GM18907 (cell line): ENCODE data around the gene PGAP6.
"Not testable (repeated sequence)": the region's sequence is repeated elsewhere in the genome, so short reads cannot be mapped to it uniquely, and the experiment has no call there.

Source experiments
- ATAC-seq: cut with Tn5 transposase; IDR thresholded peaks from one replicate; pipeline ENCODE4 v1.9.1; 2021; ENCODE audit warnings: mild to moderate bottlenecking, moderate library complexity; ENCODE audit not compliant: unreplicated experiment

PGAP6 gene

DNA sequence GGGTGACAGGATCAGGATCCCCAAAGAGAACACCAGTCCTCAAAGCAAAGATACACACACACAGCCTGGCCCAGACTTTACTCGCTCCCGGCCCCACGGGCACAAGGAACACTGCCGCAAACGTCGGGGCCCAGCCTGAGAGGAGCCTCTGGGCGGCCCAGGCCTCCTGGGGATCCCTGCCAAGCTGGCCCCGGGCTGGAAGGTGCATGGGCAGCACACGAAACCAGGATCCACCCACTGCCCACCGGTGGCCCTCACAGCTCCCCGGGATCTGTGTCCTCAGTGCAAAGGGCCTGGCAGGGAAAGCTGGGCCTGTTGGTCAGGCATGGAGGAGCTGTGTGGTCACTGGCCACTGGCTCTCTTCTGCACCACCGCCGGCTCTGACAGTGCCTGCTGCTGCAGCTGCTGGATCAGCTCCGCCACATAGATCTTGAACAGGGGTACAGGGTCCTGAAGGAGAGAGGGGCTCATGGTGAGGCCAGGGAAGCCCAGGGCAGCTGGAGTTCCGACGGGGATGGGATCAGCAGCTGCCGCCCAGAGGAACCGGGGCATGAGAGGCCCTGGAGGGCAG is 14.4 kb downstream of the PGAP6 start:
- ATAC-seq: no peak

DNA sequence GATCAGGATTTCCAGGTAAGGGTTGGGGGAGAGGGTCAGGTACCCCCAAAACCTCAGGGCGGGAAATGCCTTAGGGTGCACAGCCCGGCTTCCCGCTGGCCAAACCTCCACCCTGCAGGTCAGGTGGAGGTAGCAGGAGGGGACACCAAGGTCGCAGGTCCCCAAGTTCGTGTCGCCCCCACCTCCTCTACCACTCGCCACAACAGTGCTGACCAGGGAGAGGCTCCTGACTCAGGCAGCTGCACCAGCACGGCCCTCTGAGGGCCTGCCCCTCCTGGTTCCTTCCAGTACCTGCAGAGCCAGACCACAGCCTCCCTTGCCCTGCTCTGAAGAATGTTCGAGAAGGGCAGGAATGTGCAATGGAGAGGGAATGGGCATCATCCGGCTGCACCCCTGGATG is 15.3 kb downstream of the PGAP6 start:
- no peak for ATAC-seq

DNA sequence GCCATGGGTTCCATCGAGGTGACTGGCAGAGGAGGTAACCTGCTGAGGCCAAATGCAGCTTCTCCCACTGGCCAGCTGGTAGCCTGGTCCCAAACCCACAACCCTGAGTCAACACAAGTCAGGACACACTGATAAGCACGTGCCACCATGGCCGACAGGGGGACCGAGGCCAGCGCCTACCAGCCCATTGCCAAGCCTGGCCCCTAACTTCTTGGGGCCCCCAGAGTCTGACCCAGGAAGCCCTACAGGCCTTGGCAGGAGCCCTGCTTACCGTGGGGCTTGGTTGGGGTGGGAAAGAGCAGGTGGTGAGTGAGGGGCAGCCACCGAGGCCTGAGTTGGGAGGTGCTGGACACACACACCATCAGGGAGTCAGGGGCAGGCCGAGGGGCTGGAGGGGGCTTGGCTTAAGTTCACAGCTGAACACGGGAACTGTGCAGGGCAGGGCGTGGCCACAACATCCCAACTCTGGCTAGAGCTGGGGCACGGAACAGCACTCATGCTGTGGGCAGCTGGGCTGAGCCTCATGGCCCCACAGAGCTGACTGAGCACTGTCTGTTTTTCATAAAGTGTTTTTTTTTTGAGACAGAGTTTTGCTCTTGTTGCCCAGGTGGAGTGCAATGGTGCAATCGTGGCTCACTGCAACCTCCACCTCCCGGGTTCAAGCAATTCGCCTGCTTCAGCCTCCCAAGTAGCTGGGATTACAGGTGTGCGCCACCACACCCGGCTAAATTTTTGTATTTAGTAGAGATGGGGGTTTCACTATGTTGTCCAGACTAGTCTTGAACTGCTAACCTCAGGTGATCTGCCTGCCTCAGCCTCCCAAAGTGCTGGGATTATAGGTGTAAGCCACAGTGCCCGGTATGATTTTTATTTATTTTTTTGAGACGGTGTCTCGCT is 16.9 kb downstream of the PGAP6 start:
- ATAC-seq: no peak

- no peak for ATAC-seq
Observed at GRCh38 chr16:363766-364490, 17.9 kb downstream of the PGAP6 start.

DNA sequence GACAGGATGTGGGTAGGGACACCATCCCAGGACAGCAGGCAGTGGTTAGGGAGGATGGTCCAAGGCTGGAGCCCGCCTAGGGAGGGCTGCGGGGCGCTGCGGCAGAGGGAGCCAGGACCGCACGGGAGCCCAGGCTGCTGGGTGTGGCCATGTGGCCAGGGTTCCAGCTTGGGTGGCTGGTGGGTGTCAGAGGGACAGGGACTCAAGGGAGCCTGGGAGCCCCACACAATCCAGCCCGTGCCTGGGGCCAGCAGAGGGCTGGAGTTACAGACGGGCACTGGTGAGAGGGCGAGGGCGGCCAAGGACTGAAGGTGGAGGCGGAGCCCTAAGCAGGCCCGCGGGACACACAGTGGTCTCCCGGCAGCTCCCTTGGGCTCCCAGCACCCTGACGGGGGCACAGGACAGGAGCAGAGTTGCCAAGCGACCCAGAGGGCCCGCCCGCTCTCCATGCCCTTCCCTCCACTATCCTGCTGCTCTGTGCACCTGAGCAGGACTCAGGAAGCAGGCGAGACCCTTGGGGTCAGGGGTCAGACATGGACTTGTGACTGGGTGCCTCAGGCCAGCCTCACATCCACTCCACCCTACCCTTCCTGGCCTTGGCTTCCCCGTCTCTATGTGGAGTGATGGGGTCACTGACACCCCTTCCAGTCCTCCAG is 18.5 kb downstream of the PGAP6 start:
- no peak for ATAC-seq

DNA sequence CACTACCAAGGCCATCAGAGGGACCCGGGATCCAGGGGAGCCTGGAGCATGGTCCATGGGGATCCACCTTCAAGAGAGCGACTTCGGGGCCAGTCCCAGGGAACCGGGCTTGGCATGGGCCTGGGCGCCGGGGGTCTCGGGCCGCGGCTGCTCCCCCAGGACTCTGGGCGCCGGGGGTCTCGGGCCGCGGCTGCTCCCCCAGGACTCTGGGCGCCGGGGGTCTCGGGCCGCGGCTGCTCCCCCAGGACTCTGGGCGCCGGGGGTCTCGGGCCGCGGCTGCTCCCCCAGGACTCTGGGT is 19.1 kb downstream of the PGAP6 start:
- not testable (repeated sequence) for ATAC-seq

DNA sequence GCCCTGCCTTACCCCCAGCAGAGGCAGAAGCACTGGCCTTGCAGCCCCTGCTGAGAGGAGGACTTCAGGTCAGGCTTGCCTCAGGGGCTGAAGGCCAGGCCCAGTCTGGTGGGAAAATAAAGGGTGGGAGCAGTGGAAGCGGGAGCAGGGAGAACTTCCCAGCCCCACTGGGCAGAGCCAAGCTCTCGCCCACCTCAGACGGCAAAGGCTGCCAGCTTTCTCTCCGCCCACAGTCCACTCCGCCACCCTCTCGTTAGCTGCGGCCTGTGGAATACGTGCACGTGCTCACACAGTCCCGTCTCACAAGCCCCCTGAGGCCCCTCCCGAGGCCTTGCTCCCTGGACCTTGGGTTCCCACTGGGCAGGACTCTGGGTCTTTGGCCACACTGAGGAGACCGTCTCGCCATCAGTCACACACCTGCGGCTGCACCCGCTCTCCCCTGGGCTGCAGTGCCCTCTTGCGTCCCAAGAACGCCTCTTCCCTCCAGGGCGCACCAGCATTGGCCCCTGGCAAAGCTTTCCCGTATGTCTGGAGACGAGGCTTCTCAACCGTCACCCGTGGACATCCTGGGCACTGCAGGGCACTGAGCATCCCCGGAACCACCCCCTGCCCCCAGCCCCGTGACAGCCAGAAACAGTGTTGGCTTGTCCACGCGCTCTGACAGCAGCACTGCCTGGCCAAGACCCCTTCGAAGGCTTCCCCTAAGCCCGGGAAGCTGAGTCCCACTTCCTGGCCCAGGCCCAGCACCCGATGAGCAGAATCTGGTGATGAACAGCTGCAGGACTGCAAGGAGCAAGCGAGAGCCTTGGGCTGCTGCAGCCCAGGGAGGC is 19.7 kb downstream of the PGAP6 start:
- no peak for ATAC-seq

- no peak for ATAC-seq
Observed at GRCh38 chr16:361341-361871, 20.4 kb downstream of the PGAP6 start.

DNA sequence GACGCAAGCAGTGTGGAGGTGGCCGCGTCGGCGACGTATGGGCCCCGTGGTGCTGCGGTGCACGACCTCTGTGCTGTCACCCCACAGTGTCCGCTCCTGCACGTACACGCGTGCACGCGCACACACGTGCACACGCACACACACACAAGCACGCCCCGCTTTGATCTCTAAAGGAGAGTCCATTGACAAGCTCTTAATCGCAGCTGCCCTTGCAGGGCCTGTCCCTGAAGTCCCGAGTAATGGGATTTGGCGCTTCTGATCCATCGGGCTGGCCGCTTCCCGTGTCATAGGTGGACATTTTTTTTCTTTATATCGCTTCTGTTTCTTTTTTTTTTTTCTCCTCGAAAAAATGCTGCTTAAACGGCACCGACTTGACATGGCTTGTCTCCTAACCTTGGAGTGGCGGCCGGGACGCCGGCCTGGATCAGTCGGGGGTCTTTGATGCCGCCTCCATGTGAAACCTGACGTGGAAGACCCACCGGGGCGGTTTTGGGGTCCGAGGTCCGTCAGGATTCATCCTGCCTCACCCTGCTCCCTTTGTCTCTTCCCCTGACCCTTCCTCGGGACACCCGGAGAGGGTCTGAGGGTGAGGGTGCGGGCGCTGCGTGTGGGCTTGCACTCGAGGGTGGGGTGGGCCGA is 21.0 kb downstream of the PGAP6 start:
- ATAC-seq: no peak

DNA sequence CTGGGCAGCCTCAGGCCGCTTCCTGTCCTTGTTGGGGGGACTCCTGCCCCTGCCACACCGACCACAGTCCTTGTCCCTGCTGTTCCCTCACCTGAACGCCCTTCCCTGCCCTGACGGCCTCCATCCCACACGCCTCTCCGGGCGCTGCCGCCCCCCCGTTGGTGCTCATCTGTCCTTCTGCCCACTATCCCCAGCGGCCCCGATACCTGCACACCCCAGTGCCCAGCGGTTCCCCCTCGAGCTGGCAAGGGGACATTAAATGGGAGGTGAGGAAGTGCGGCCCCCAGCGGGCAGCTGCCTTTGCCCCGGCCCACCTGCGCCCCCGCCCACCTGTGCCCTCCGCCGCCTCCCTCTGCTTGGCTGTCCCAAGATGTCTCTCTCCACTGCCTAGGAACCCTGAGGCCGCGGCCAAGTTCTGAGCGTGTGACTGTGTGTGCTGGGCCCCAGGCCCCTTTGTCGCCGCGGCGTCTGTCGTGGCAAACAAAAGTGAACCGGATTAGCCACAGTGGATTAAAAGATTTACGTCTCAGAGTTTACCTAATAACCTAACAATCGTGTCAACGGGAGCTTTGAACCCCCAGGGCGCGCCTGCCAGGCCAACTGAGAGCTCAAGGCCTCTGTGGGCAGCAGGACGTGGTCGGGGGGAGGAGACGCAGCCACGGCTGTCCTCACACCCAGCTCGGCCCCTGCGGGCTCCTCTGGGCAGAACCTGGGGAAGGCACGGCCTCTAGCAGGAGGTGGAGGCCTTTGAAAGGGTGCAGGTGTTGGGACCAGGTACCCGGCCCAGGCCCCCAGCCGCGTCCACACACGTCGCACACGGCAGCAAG is 21.7 kb downstream of the PGAP6 start:
- ATAC-seq: no peak

- ATAC-seq: no peak
Observed at GRCh38 chr16:359067-359763, 22.6 kb downstream of the PGAP6 start.

GRCh38 chr16:356741-357140 is 25.0 kb downstream of the PGAP6 start:
- no peak for ATAC-seq

GRCh38 chr16:354971-355461 is 26.8 kb downstream of the PGAP6 start:
- ATAC-seq: no peak

DNA sequence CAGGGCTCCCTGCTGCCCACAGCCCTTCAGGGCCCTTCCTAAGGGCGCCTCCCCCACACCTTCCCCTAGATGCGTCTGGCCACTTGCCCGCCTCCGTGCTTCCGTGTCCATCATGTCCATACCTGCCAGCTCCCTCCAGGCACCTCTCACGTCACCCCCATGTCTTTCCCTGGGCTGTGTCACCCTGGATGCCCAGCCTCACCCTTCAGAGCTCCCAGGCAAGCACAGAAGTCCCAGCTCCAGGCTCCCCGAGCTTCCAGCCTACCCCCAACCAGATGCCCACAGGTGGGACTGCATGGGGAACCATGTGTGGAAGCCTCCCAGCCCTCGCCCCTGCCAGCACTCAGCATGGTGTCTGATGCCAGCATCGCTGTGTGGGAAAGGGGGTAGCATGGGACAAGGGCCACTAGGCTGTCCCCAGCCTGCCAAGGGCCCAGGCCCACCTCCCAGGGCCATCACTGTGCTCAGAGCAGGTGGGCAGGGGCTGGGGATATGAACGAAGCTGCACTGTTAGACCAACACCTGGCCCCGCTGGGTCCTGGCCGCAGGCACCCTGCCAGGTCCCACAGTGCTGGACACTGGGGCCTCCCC is 27.4 kb downstream of the PGAP6 start:
- no peak for ATAC-seq

GRCh38 chr16:353404-354290 is 28.1 kb downstream of the PGAP6 start:
- peak; percentile 6 for ATAC-seq

GRCh38 chr16:352547-353403 is 29.0 kb downstream of the PGAP6 start, which contains the start of gene AXIN1:
TSS of gene AXIN1 (minus strand) at chr16:352723. CDS start at chr16:347025, 5,698 bp downstream.
- peak; percentile 51 for ATAC-seq
